Measurements from ENCODE around the gene FGF18. TPM values are rescaled to one million over a fixed set of nuclear protein-coding genes. Genes with fewer than 3 reads are reported as not detected.
"Not testable (repeated sequence)": the region's sequence is repeated elsewhere in the genome, so short reads cannot be mapped to it uniquely, and the experiment has no call there.

FGF18 gene
- total RNA-seq, 8 experiments from 2014 or later, result 0.22 to 6.7 (median 0.60) TPM

GRCh38 chr5:171407234-171407633, 12.2 kb upstream of the FGF18 start:
- 85 to 100% (median 100%) methylated on average over 2 to 4 of the region's 4 CpGs; no CpG with 5 or more reads in 2 of the 10 experiments for WGBS, 10 experiments
- Histone ChIP-seq H3K4me3 (no peak overlapping the region), H3K4me1 (replicated peaks in 1 of 2) (no peaks in the 10 kb centered on the region), H3K27ac (no peak overlapping the region)
- ATAC-seq (replicated peaks in 6 of 8), result no peak
- in situ Hi-C loops (cut with MboI; ENCODE audit: low pct_unique_long_range_greater_than_20kb in 2 of 9, low sequenced_read_pairs in 9 of 9, unreplicated experiment in 9 of 9), result loop anchor here in 6 of 9 experiments (25.0 kb wide), 4 partner anchors 455 to 605 kb away; partner anchors contain the start of gene FBXW11 (in 1 of the 6)

DNA sequence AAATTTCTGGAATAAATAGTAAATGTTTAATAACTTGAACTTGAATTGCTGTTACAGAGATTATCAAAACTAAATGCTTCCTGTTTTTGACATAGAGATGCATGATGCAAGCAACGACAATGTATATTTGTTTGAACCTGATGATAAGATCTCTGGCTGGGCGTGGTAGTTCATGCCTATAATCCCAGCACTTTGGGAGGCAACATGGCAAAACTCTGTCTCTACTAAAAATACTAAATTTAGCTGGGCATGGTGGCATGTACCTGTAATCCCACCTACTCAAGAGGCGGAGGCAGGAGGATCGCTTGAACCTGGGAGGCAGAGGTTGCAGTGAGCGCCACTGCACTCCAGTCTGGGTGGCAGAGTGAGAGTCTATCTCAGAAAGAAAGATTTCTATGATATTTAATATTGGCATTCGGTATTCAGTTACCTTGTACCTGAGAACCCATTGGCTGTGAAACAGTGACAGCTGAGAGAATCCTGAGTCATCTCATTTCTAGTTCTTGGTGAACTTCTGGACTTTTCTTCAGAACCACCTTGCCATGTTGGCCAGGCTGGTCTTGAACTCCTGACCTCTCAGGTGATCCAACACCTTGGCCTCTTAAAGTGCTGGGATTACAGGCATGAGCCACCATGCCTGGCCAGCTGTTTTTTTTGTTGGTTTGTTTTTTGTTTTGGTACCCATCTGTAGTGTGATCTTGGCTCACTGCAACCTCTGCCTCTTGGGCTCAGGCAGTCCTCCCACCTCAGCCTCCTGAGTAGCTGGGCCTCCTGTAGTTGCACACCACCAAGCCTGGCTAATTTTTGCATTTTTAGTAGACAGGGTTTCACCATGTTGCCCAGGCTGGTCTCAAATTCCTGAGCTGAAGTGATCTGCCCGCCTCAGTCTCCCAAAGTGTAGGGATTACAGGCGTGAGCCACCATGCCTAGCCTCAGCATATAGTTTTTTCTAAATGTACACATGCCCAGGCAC, 10.0 kb upstream of the FGF18 start:
- H3K27ac ChIP-seq, result no peak overlapping the region
- WGBS, 10 experiments, result 67 to 100% (median 97%) methylated on average over 1 to 7 of the region's 8 CpGs
- in situ Hi-C loops (cut with MboI; ENCODE audit: low pct_unique_long_range_greater_than_20kb in 2 of 9, low sequenced_read_pairs in 9 of 9, unreplicated experiment in 9 of 9), result loop anchor here in 7 of 9 experiments (10.0 to 25.0 kb wide), 5 partner anchors 453 to 603 kb away; partner anchors contain the start of gene FBXW11 (in 1 of the 7)
- H3K4me3 ChIP-seq, result no peak overlapping the region
- ATAC-seq (replicated peaks in 6 of 8), result no peak
- H3K4me1 ChIP-seq (replicated peaks in 1 of 2), result no peaks in the 10 kb centered on the region

DNA sequence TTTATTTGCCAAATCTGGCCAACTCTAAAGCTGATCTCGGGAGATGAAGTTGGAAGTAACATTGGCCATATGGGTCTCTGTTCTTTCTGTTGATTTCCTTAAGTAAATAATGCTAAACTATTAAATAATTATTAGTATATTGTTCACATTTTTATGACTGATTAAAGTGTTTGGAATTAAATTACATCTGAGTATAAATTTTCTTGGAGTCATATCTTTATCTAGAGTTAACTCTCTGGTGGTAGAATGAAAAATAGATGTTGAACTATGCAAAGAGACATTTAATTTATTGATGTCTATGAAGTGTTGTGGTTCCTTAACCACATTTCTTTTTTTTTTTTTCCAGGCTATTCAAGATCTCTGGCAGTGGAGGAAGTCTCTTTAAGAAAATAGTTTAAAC, 9.3 kb upstream of the FGF18 start:
- Histone ChIP-seq H3K4me1 (replicated peaks in 1 of 2) (no peaks in the 10 kb centered on the region), H3K4me3 (no peak overlapping the region), H3K27ac (no peak overlapping the region)
- WGBS, 10 experiments, result 0 to 90% (median 0%) methylated on average over 1 of the region's 1 CpG; no CpG with 5 or more reads in 2 of the 10 experiments
- in situ Hi-C loops (cut with MboI; ENCODE audit: low pct_unique_long_range_greater_than_20kb in 2 of 9, low sequenced_read_pairs in 9 of 9, unreplicated experiment in 9 of 9), result loop anchor here in 7 of 9 experiments (10.0 to 25.0 kb wide), 5 partner anchors 452 to 602 kb away; partner anchors contain the start of gene FBXW11 (in 1 of the 7)
- ATAC-seq (replicated peaks in 6 of 8), result no peak

DNA sequence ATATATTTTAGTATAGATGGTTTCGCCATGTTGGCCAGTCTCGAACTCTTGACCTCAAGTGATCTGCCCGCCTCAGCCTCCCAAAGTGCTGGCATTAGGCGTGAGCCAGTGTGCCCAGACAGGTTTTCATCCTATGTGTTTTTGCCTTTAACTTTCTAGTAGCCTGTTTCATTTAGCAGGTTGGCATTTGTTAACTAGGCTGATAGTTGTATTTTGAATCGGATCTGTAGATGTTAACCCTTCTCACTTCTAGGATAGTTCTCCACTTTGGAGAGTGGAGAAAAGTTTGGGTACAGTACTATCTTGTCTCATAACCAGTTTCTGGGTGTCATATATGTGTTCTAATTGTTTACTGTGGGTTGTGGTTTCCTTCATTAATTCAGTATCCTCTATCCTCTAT, 7.3 kb upstream of the FGF18 start:
- H3K27ac ChIP-seq, result no peak overlapping the region
- H3K4me1 ChIP-seq (replicated peaks in 1 of 2), result no peaks in the 10 kb centered on the region
- 80 to 100% (median 100%) methylated on average over 1 to 4 of the region's 5 CpGs for WGBS, 10 experiments
- in situ Hi-C loops (cut with MboI; ENCODE audit: low pct_unique_long_range_greater_than_20kb in 2 of 9, low sequenced_read_pairs in 9 of 9, unreplicated experiment in 9 of 9), result loop anchor here in 7 of 9 experiments (10.0 to 25.0 kb wide), 5 partner anchors 450 to 600 kb away; partner anchors contain the start of gene FBXW11 (in 1 of the 7)
- H3K4me3 ChIP-seq, result no peak overlapping the region
- ATAC-seq (replicated peaks in 6 of 8), result no peak

DNA sequence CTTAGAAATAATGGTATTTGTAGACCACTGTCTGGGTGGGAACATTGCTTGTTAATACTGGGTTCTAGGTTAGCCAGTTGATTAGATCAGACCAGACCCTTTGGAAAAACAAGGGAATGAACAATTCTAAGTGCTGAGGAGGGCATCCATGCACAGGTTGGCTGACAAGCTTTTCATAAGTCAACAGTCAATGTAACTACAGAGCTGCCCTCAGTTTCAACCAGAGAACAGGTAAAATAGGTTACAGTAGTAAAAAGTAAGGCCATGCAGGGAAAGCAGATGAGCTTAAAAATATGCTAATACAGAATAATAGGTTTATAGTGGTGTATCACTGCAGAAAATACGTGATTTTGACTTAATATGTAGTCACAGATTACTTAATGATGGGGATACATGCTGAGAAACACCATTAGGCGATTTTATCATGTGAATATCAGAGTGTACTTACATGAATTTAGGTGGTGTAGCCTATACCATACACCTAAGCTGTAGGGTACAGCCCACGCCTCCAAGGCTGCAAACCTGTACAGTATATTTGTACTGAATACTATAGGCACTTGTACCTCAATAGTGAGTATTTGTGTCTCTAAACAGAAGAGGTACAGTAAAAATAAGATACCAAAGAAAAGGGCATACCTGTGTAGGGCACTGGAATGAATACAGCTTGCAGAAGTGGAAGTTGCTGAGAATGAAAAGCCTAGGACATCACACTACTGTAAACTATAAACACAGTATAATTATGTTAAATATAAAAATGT, 6.1 kb upstream of the FGF18 start:
- no peaks in the 10 kb centered on the region for H3K4me1 ChIP-seq (replicated peaks in 1 of 2)
- in situ Hi-C loops (cut with MboI; ENCODE audit: low pct_unique_long_range_greater_than_20kb in 2 of 9, low sequenced_read_pairs in 9 of 9, unreplicated experiment in 9 of 9), result loop anchor here in 7 of 9 experiments (10.0 to 25.0 kb wide), 5 partner anchors 449 to 599 kb away; partner anchors contain the start of gene FBXW11 (in 1 of the 7)
- no peak overlapping the region for H3K4me3 ChIP-seq
- 60 to 100% (median 92%) methylated on average over 1 to 3 of the region's 3 CpGs for WGBS, 10 experiments
- no peak overlapping the region for H3K27ac ChIP-seq
- no peak for ATAC-seq (replicated peaks in 6 of 8)

- not testable (repeated sequence) for H3K4me3 ChIP-seq; ATAC-seq (replicated peaks in 6 of 8); H3K27ac ChIP-seq; H3K4me1 ChIP-seq (replicated peaks in 1 of 2)
- 67 to 100% (median 91%) methylated on average over 1 to 5 of the region's 5 CpGs for WGBS, 10 experiments
- in situ Hi-C loops (cut with MboI; ENCODE audit: low pct_unique_long_range_greater_than_20kb in 2 of 9, low sequenced_read_pairs in 9 of 9, unreplicated experiment in 9 of 9), result loop anchor here in 7 of 9 experiments (10.0 to 25.0 kb wide), 5 partner anchors 448 to 598 kb away; partner anchors contain the start of gene FBXW11 (in 1 of the 7)
Measured at GRCh38 chr5:171413993-171414392, 5.5 kb upstream of the FGF18 start.

DNA sequence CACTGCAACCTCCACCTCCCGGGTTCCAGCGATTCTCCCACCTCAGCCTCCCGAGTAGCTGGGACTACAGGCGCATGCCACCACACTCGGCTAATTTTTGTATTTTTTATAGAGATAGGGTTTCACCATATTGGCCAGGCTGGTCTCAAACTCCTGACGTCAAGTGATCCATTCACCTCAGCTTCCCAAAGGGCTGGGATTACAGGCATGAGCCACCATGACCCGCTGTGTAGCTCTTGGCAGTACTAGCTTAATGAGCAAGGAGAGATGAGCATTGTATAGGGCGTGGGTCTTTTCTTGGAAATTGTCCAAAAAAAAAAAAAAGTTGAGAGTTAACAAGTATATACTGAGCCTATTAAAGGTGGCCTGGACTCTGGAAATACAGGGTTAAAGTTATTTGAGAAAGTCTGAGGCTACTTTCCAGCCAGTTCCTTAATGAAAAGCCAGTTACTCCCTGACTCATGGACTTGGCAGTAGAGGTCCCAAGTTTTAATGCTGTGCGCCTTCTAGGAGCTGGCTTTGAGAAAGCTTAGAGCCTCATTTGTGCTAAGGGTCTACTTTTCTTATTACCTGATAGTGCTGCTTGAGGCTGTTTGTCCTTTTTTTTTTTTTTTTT, 4.2 kb upstream of the FGF18 start:
- Histone ChIP-seq H3K27ac (no peak overlapping the region), H3K4me3 (no peak overlapping the region), H3K4me1 (replicated peaks in 1 of 2) (peaks cover 0 to 2% of the 10 kb centered on the region in 2 donors)
- in situ Hi-C loops (cut with MboI; ENCODE audit: low pct_unique_long_range_greater_than_20kb in 2 of 9, low sequenced_read_pairs in 9 of 9, unreplicated experiment in 9 of 9), result loop anchor here in 7 of 9 experiments (10.0 to 25.0 kb wide), 5 partner anchors 447 to 597 kb away; partner anchors contain the start of gene FBXW11 (in 1 of the 7)
- WGBS, 10 experiments, result 53 to 100% (median 86%) methylated on average over 2 to 7 of the region's 9 CpGs; no CpG with 5 or more reads in 2 of the 10 experiments
- no peak for ATAC-seq (replicated peaks in 6 of 8)

GRCh38 chr5:171416160-171417049, 3.0 kb upstream of the FGF18 start:
- in situ Hi-C loops (cut with MboI; ENCODE audit: low pct_unique_long_range_greater_than_20kb in 2 of 9, low sequenced_read_pairs in 9 of 9, unreplicated experiment in 9 of 9), result loop anchor here in 7 of 9 experiments (10.0 to 25.0 kb wide), 5 partner anchors 446 to 596 kb away; partner anchors contain the start of gene FBXW11 (in 1 of the 7)

GRCh38 chr5:171418316-171418981, 998 bp upstream of the FGF18 start:
- Histone ChIP-seq H3K27ac (no peak overlapping the region), H3K4me1 (replicated peaks in 1 of 2) (peaks cover 10 to 20% of the 10 kb centered on the region in 2 donors), H3K4me3 (peak overlapping the region; percentile 35 to 49 (median 44))
- peak; percentile 52 to 79 (median 78) for ATAC-seq (replicated peaks in 6 of 8)
- in situ Hi-C loops (cut with MboI; ENCODE audit: low pct_unique_long_range_greater_than_20kb in 2 of 9, low sequenced_read_pairs in 9 of 9, unreplicated experiment in 9 of 9), result loop anchor here in 7 of 9 experiments (10.0 to 25.0 kb wide), 5 partner anchors 444 to 594 kb away; partner anchors contain the start of gene FBXW11 (in 1 of the 7)
- 0 to 61% (median 42%) methylated on average over 1 to 13 of the region's 26 CpGs; no CpG with 5 or more reads in 2 of the 10 experiments for WGBS, 10 experiments

More at GRCh38 chr5:171416160-171417049, 3.0 kb upstream of the FGF18 start:
- WGBS, 10 experiments, result 64 to 94% (median 83%) methylated on average over 1 to 8 of the region's 11 CpGs
- Histone ChIP-seq H3K4me3 (no peak overlapping the region), H3K4me1 (replicated peaks in 1 of 2) (peaks cover 9 to 12% of the 10 kb centered on the region in 2 donors), H3K27ac (no peak overlapping the region)
- ATAC-seq (replicated peaks in 6 of 8), result no peak

- peaks cover 10 to 20% of the 10 kb centered on the region in 2 donors for H3K4me1 ChIP-seq (replicated peaks in 1 of 2)
- peak; percentile 8 to 66 (median 54) for ATAC-seq (replicated peaks in 6 of 8)
- H3K4me3 ChIP-seq, result peak overlapping the region; percentile 35 to 49 (median 44)
- peak overlapping the region in 1 of 2 donors; percentile 7 for H3K27ac ChIP-seq
- in situ Hi-C loops (cut with MboI; ENCODE audit: low pct_unique_long_range_greater_than_20kb in 2 of 9, low sequenced_read_pairs in 9 of 9, unreplicated experiment in 9 of 9), result loop anchor here in 8 of 9 experiments (10.0 to 25.0 kb wide), 5 partner anchors 442 to 592 kb away; partner anchors contain the start of gene FBXW11 (in 1 of the 8)
- 0% methylated on average over 1 to 7 of the region's 95 CpGs; no CpG with 5 or more reads in 7 of the 10 experiments for WGBS, 10 experiments
Measured at GRCh38 chr5:171419688-171420430, 412 bp downstream of the FGF18 start.
